Measurements from ENCODE around the gene CCDC43. TPM values are rescaled to one million over a fixed set of nuclear protein-coding genes. Genes with fewer than 3 reads are reported as not detected.
"Not testable (repeated sequence)": the region's sequence is repeated elsewhere in the genome, so short reads cannot be mapped to it uniquely, and the experiment has no call there.

CCDC43 gene, protein sequence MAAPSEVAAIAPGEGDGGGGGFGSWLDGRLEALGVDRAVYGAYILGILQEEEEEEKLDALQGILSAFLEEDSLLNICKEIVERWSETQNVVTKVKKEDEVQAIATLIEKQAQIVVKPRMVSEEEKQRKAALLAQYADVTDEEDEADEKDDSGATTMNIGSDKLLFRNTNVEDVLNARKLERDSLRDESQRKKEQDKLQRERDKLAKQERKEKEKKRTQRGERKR
- 18.8 TPM for total RNA-seq
- long read RNA-seq, transcript CCDC43-201 (5 exons, 2,082 nt): major isoform, 22 of 31 reads
- long read RNA-seq, transcript CCDC43-202 (4 exons, 2,058 nt): minor isoform, 5 of 31 reads
- long read RNA-seq, partial matches to known transcripts: 1 of 31 reads
- long read RNA-seq, other reads (novel, unspliced or antisense): 3 of 31 reads

DNA sequence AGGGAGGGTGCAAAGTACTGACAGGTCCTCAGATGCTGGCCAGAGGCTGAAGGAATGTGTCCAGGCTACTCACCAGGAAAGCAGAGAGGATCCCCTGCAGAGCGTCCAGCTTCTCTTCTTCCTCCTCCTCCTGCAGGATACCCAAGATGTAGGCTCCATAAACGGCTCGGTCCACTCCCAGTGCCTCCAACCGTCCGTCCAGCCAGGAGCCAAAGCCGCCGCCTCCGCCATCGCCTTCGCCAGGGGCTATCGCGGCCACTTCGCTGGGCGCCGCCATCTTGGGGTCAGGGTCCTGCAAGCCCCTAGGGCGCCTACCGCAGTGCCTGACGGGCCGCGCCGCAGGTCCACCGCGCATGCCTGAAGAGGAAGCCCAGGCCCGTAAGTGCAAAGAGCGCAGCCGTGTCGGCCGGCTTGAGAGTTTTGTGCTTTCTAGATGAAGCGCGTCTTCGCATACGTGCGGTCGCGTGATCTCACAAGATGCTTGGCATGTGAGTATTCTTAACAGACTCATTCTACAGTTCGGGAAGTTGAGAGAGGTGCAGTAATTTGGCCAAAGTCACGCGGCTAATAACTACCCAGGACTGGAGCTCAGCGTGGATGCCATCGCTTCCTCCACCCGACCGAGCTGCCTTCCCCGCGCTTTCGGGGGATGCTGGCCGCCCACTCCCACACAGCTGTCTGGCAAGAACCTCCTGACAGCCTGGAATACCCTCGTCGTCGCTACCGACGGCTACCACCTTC lies at the start of gene CCDC43:
Gene CCDC43, minus strand, starts transcription at position 300 of the 741 bp plus-strand sequence. Its CDS starts 23 bp downstream, at position 277.
- H3K4me3 ChIP-seq: peak within 1 kb of the TSS; percentile 93
- H3K9me3 ChIP-seq: no peaks in the 10 kb centered on the region
- peaks cover 9% of the 10 kb centered on the region for H3K36me3 ChIP-seq
- DNase-seq (peak; percentile 95), ATAC-seq (peak; percentile 100)
- peaks cover 11% of the 10 kb centered on the region for H3K4me1 ChIP-seq
- peak within 1 kb of the TSS; percentile 82 for H3K27ac ChIP-seq
- intact Hi-C loops (cut with DNase I): no loop called here
- no peak for TF ChIP-seq CTCF (IDR thresholded peaks at IDR 0.05)
- H3K27me3 ChIP-seq: no peaks in the 10 kb centered on the region

GRCh38 chr17:44738214-44738906 lies 48.8 kb upstream of the CCDC43 start:
- Histone ChIP-seq H3K4me1 (no peaks in the 10 kb centered on the region), H3K36me3 (no peaks in the 10 kb centered on the region), H3K27ac (no peak overlapping the region), H3K4me3 (no peak overlapping the region), H3K27me3 (no peaks in the 10 kb centered on the region), H3K9me3 (no peaks in the 10 kb centered on the region)
- intact Hi-C loops (cut with DNase I): no loop called here
- TF ChIP-seq CTCF (IDR thresholded peaks at IDR 0.05): no peak
- no peak for DNase-seq
- ATAC-seq: no peak

DNA sequence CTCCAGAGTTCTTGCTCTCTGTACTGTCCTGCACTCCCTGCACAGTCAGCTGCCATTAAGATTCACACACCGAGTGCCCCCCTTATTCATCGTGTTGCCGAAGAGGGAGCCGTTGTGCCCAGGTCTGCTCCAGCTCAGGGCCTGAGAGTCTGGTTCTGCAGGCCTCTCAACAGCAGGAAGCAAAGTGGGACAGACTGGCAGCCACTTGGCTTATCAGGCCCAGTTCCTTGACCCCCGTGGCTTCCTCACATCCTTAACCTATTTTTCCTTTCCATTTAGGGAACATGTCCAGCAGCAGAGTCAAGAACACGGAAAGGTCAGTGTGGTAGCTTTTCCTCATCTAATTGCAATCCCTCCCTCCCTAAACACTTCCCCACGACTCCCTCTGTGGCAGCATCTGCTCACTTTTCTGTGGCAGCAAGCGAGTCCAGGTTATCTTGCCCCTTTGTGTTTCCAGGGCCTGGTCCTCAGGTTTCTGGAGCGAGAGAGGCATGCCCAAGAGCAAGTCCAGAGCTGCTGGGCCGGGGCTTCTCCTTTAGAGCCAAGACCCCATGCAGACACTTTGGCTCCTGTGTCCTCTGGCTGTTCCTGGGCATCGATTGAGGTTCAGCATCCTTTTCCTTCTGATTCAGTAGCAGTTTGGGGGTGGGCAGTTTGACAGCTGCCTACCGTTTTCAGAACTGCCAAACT lies 47.1 kb upstream of the CCDC43 start:
- no peak for DNase-seq
- no peak for TF ChIP-seq CTCF (IDR thresholded peaks at IDR 0.05)
- no peak overlapping the region for H3K4me3 ChIP-seq
- no peaks in the 10 kb centered on the region for H3K27me3 ChIP-seq
- no peaks in the 10 kb centered on the region for H3K9me3 ChIP-seq
- no peak overlapping the region for H3K27ac ChIP-seq
- intact Hi-C loops (cut with DNase I): no loop called here
- no peak for ATAC-seq
- no peaks in the 10 kb centered on the region for H3K36me3 ChIP-seq
- no peaks in the 10 kb centered on the region for H3K4me1 ChIP-seq

- no peak for ATAC-seq
- intact Hi-C loops (cut with DNase I): no loop called here
- Histone ChIP-seq H3K4me3 (no peak overlapping the region), H3K9me3 (no peaks in the 10 kb centered on the region), H3K27me3 (no peaks in the 10 kb centered on the region), H3K27ac (no peak overlapping the region), H3K36me3 (peaks cover 6% of the 10 kb centered on the region), H3K4me1 (no peaks in the 10 kb centered on the region)
- DNase-seq: no peak
- TF ChIP-seq CTCF (IDR thresholded peaks at IDR 0.05): no peak
Observed at GRCh38 chr17:44734272-44734671, 44.7 kb upstream of the CCDC43 start.

- no peak for TF ChIP-seq CTCF (IDR thresholded peaks at IDR 0.05)
- Histone ChIP-seq H3K4me3 (no peak overlapping the region), H3K9me3 (no peaks in the 10 kb centered on the region), H3K27me3 (no peaks in the 10 kb centered on the region), H3K36me3 (peaks cover 6% of the 10 kb centered on the region), H3K4me1 (no peaks in the 10 kb centered on the region), H3K27ac (no peak overlapping the region)
- DNase-seq: no peak
- intact Hi-C loops (cut with DNase I): no loop called here
- peak; percentile 13 for ATAC-seq
Observed at GRCh38 chr17:44733753-44734152, 44.2 kb upstream of the CCDC43 start.

- DNase-seq; ATAC-seq; H3K27me3 ChIP-seq; H3K9me3 ChIP-seq; intact Hi-C loops (cut with DNase I); H3K4me1 ChIP-seq; H3K4me3 ChIP-seq; H3K27ac ChIP-seq; H3K36me3 ChIP-seq: not testable (repeated sequence)
Observed at GRCh38 chr17:44726121-44726520, 36.5 kb upstream of the CCDC43 start.

Measured in upper lobe of right lung (tissue), 1 donor.